Measurements from ENCODE around the gene IFT20. TPM values are rescaled to one million over a fixed set of nuclear protein-coding genes. Genes with fewer than 3 reads are reported as not detected.

IFT20 gene
- total RNA-seq, 3 donors from 2014 or later = 40.2 to 52.8 (median 47.2) TPM

- no peaks in the 10 kb centered on the region for H3K27me3 ChIP-seq
- no peak for DNase-seq (ENCODE audit: low spot score in 2 of 2)
- TF ChIP-seq POLR2A (IDR thresholded peaks at IDR 0.05) = no peak
- TF ChIP-seq POLR2AphosphoS5 (IDR thresholded peaks at IDR 0.05) = no peak
- no peak for TF ChIP-seq CTCF (IDR thresholded peaks at IDR 0.05)
- H3K9me3 ChIP-seq = no peaks in the 10 kb centered on the region
- peaks cover 3 to 17% of the 10 kb centered on the region in 2 donors for H3K4me1 ChIP-seq
- H3K36me3 ChIP-seq = no peaks in the 10 kb centered on the region
- intact Hi-C loops (cut with DNase I; ENCODE audit: low total_unique reads) = no loop called here
- no peak overlapping the region for H3K4me3 ChIP-seq
- no peak overlapping the region for H3K27ac ChIP-seq
Observed at GRCh38 chr17:28350271-28350670, 15.0 kb upstream of the IFT20 start.

GRCh38 chr17:28348979-28349378, 13.7 kb upstream of the IFT20 start:
- TF ChIP-seq POLR2A (IDR thresholded peaks at IDR 0.05) (no peak), POLR2AphosphoS5 (IDR thresholded peaks at IDR 0.05) (no peak), CTCF (IDR thresholded peaks at IDR 0.05) (no peak)
- Histone ChIP-seq H3K4me3 (no peak overlapping the region), H3K4me1 (peaks cover 3 to 17% of the 10 kb centered on the region in 2 donors), H3K27me3 (no peaks in the 10 kb centered on the region), H3K36me3 (peaks cover 6% of the 10 kb centered on the region), H3K9me3 (no peaks in the 10 kb centered on the region), H3K27ac (no peak overlapping the region)
- no peak for DNase-seq (ENCODE audit: low spot score in 2 of 2)
- intact Hi-C loops (cut with DNase I; ENCODE audit: low total_unique reads) = no loop called here

DNA sequence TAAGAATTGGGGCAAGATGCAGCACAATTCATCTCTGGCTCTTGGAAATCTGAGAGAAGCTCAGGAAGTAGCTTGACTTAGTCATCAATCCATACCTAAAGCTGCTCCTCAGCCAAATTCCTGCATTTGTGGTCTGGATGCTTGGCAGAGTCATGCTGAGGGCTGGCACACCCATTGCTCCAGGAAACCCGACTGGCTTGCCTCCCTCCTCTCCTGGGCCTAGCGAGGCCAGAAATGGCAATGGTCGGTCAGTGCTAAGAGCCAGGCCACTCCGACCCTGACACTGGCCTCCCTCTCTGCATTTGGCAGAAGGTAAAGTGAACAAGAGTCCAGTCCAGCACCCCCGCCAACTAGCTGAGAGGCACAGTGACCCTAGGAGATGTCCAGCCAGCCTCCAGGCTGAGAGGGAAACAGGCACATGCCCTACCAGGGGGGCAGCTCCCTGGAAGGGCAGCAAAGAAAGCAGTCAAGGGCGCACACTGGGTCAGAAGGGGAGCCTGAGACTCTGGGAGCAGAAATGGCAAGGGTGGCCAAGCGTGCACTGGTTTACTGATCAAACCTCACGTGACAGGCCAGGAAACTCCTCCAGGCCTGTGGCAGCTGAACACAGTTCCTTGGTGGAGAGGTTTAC, 12.1 kb upstream of the IFT20 start:
- Histone ChIP-seq H3K4me3 (no peak overlapping the region), H3K36me3 (peaks cover 6% of the 10 kb centered on the region), H3K9me3 (no peaks in the 10 kb centered on the region), H3K27ac (peak overlapping the region; percentile 78 to 85), H3K27me3 (no peaks in the 10 kb centered on the region), H3K4me1 (peaks cover 3 to 17% of the 10 kb centered on the region in 2 donors)
- TF ChIP-seq POLR2AphosphoS5 (IDR thresholded peaks at IDR 0.05) (peak in 1 of 3 donors; percentile 8), CTCF (IDR thresholded peaks at IDR 0.05) (no peak), POLR2A (IDR thresholded peaks at IDR 0.05) (no peak)
- intact Hi-C loops (cut with DNase I; ENCODE audit: low total_unique reads) = no loop called here
- peak in 1 of 2 donors; percentile 69 for DNase-seq (ENCODE audit: low spot score in 2 of 2)

- Histone ChIP-seq H3K4me3 (no peak overlapping the region), H3K36me3 (peaks cover 6% of the 10 kb centered on the region), H3K9me3 (no peaks in the 10 kb centered on the region), H3K27ac (peak overlapping the region; percentile 75 to 78), H3K27me3 (no peaks in the 10 kb centered on the region), H3K4me1 (peaks cover 3 to 17% of the 10 kb centered on the region in 2 donors)
- intact Hi-C loops (cut with DNase I; ENCODE audit: low total_unique reads) = no loop called here
- DNase-seq (ENCODE audit: low spot score in 2 of 2) = no peak
- TF ChIP-seq POLR2A (IDR thresholded peaks at IDR 0.05) (no peak), CTCF (IDR thresholded peaks at IDR 0.05) (peak in 1 of 3 donors; percentile 20)
Observed at GRCh38 chr17:28346746-28347246, 11.5 kb upstream of the IFT20 start.

DNA sequence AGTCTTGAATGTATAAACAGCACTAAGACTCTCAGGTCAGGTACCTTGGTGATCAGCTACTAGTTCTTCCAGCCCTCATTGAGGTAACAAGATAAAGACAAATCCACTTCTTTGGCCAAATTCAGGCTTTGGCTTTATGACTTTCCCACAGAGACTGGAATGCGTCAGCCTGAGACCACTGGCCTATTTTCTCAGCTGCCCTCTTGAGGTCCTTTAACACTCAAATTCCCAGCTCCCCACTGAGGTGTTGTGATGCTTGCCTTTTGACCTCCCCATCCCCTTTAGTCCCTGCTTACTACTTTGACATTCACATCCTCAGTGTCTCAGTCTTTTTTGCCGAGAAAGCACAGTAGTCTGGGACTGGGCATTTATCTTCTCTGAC, 10.9 kb upstream of the IFT20 start:
- peaks cover 6% of the 10 kb centered on the region for H3K36me3 ChIP-seq
- DNase-seq (ENCODE audit: low spot score in 2 of 2) = no peak
- peaks cover 3 to 17% of the 10 kb centered on the region in 2 donors for H3K4me1 ChIP-seq
- H3K4me3 ChIP-seq = no peak overlapping the region
- H3K27me3 ChIP-seq = no peaks in the 10 kb centered on the region
- peak overlapping the region; percentile 75 to 78 for H3K27ac ChIP-seq
- TF ChIP-seq POLR2AphosphoS5 (IDR thresholded peaks at IDR 0.05) (no peak), CTCF (IDR thresholded peaks at IDR 0.05) (no peak), POLR2A (IDR thresholded peaks at IDR 0.05) (no peak)
- no peaks in the 10 kb centered on the region for H3K9me3 ChIP-seq
- intact Hi-C loops (cut with DNase I; ENCODE audit: low total_unique reads) = no loop called here
